Natural killer cell treated with Interleukin-12 subunit alpha and Interleukin-12 subunit beta and Interleukin-15 and Interleukin-18, amount 100 ng/mL, for 72 hours (primary cell): Measurements from ENCODE around the gene MED12L. TPM values are rescaled to one million over a fixed set of nuclear protein-coding genes. Genes with fewer than 3 reads are reported as not detected.

ENCODE experiments used
- ATAC-seq, 2 donors: fragments of 150-1000 bp; cut with Tn5 transposase in 1 of 2; sonication (Bioruptor Pico), chemical (Tn5 transposase) in 1 of 2; 2 replicates each; pipeline ENCODE4 v1.10.0; 2021
- DNase-seq: peaks from one replicate; pipeline ENCODE4 v3.0.0; 2022; ENCODE audit warnings: low spot score
- H3K27ac Mint-ChIP-seq, 2 donors: 1 replicate in 1 of 2; 2 replicates in 1 of 2; pipeline ENCODE4 v1.8.0; 2022; ENCODE audit warnings: mixed read lengths in 2 of 2, mild to moderate bottlenecking in 1 of 2, moderate library complexity in 1 of 2
- H3K27me3 Mint-ChIP-seq, 2 donors: 1 replicate in 1 of 2; 2 replicates in 1 of 2; pipeline ENCODE4 v1.8.0; 2022; ENCODE audit warnings: mixed read lengths in 2 of 2
- H3K36me3 Mint-ChIP-seq: one replicate; pipeline ENCODE4 v1.8.0; 2022; ENCODE audit warnings: mixed read lengths
- H3K4me1 Mint-ChIP-seq, 2 donors: 1 replicate in 1 of 2; 2 replicates in 1 of 2; pipeline ENCODE4 v1.8.0; 2022; ENCODE audit warnings: low read depth in 2 of 2, mixed read lengths in 2 of 2, mild to moderate bottlenecking in 1 of 2
- H3K4me3 Mint-ChIP-seq: one replicate; pipeline ENCODE4 v1.8.0; 2022; ENCODE audit warnings: mixed read lengths
- H3K9me3 Mint-ChIP-seq: 2 replicates; pipeline ENCODE4 v1.8.0; 2022; ENCODE audit warnings: mixed read lengths
- total RNA-seq, 2 donors: library from RNA; stranded (reverse); gene quantifications; one replicate each; pipeline ENCODE4 v1.2.3, GENCODE V29; 2022

The MED12L gene
- total RNA-seq, 2 donors from 2014 or later, result 1.7 to 2.8 TPM

GRCh38 chr3:151106311-151106710 lies 20.8 kb downstream of the MED12L start:
- DNase-seq, result no peak
- H3K4me3 Mint-ChIP-seq, result no peak overlapping the region
- no peaks in the 10 kb centered on the region for H3K4me1 Mint-ChIP-seq
- H3K9me3 Mint-ChIP-seq, result no peaks in the 10 kb centered on the region
- ATAC-seq, result no peak
- H3K27me3 Mint-ChIP-seq, result peaks cover 7 to 14% of the 10 kb centered on the region in 2 donors
- no peaks in the 10 kb centered on the region for H3K36me3 Mint-ChIP-seq
- no peak overlapping the region for H3K27ac Mint-ChIP-seq

DNA sequence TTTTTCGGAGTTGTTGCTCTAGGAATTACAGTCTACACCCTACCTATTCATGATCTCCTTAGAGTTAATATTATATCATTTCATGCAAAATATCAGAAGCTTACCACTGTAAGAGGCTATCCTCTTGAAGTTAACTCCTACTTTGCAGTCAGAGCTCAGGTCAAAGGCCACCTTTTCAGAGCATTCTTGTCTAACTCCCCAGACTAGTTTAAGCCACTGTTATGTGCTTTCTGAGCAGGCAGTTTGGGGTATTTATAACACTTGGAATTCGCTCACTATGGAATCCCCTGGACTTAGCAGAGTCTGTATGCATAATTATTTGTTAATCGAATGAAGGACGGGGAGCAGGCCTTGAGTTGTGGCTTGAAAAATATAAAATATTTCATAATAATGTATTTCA lies 21.7 kb downstream of the MED12L start:
- ATAC-seq, result no peak
- peaks cover 2 to 14% of the 10 kb centered on the region in 2 donors for H3K27me3 Mint-ChIP-seq

DNA sequence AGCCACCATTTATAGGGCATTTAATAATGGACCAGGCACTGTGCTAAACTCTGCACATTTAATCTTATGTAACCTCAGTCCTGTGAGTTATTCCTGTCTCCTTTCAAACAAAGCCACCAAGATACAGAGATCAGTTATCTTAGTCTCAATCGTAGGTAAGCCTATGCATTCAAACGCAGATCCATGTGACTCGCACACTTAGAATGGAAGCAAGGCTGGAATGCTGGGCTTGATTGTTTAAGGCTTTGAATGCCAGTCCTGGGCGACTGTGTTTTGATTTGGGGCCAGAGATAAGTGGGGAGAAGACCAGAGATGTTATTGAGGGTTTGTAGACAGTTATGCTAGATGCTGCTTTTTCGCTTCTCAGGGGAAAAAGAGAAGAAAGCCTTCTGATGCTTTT lies 22.2 kb downstream of the MED12L start:
- peaks cover 2 to 14% of the 10 kb centered on the region in 2 donors for H3K27me3 Mint-ChIP-seq
- H3K9me3 Mint-ChIP-seq, result no peaks in the 10 kb centered on the region
- no peak for ATAC-seq
- DNase-seq, result no peak
- no peak overlapping the region for H3K4me3 Mint-ChIP-seq
- no peak overlapping the region for H3K27ac Mint-ChIP-seq
- H3K4me1 Mint-ChIP-seq, result no peaks in the 10 kb centered on the region
- no peaks in the 10 kb centered on the region for H3K36me3 Mint-ChIP-seq

More for the DNA sequence above, 21.7 kb downstream of the MED12L start:
- no peaks in the 10 kb centered on the region for H3K36me3 Mint-ChIP-seq
- H3K27ac Mint-ChIP-seq, result no peak overlapping the region
- no peaks in the 10 kb centered on the region for H3K4me1 Mint-ChIP-seq
- H3K4me3 Mint-ChIP-seq, result no peak overlapping the region
- no peak for DNase-seq
- no peaks in the 10 kb centered on the region for H3K9me3 Mint-ChIP-seq

DNA sequence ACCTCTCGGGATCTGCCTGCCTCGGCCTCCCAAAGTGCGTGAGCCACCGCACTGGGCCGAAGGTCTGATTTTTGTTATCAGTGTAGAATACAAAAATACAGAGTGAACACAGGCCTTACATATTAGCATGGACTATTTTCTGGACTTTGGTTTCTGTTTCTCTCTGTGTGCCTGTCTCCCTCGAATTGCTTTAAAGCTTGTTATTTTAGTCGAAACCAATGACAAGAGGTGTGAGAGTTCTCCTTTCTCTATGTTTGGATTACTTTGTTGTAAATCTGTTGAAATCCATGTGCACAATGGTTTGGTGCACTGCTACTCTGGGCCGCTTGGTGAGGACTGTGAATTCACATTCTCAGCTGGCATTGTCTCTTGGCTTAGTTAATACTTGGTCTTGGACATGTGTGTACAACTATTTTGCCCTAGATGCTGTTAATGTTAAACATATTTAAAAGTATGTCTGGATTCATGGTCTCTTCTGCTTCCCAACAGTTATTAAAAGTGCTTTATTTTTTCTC lies 23.9 kb downstream of the MED12L start:
- no peak for DNase-seq

DNA sequence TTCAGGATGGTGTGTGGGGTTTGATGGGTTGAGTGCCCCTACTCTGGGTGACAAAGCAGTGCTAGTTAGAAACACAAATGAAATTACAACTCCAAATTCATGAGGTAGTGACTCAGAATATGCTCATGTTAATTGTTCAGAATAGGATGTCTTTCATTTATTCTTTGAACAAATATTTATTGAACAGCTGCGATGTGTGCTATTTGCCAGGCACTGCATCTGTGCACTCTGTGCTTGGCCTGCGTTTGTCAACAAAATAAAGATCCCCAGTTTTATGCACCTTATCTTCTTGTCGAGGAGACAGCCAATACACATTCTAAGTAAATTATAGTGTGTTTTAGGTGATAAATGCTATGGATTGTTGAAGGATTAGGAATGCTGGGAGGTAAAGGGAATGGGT lies 27.3 kb downstream of the MED12L start:
- no peaks in the 10 kb centered on the region for H3K36me3 Mint-ChIP-seq
- H3K4me3 Mint-ChIP-seq, result no peak overlapping the region
- H3K27me3 Mint-ChIP-seq, result peaks cover under 1 to 9% of the 10 kb centered on the region in 2 donors
- H3K9me3 Mint-ChIP-seq, result no peaks in the 10 kb centered on the region
- ATAC-seq (no peak), DNase-seq (no peak)
- H3K27ac Mint-ChIP-seq, result no peak overlapping the region
- peaks cover 4 to 6% of the 10 kb centered on the region in 2 donors for H3K4me1 Mint-ChIP-seq

More for the DNA sequence above, 23.9 kb downstream of the MED12L start:
- H3K4me3 Mint-ChIP-seq, result no peak overlapping the region
- peaks cover 2 to 14% of the 10 kb centered on the region in 2 donors for H3K27me3 Mint-ChIP-seq
- H3K9me3 Mint-ChIP-seq, result no peaks in the 10 kb centered on the region
- no peak overlapping the region for H3K27ac Mint-ChIP-seq
- H3K4me1 Mint-ChIP-seq, result peaks cover 4 to 6% of the 10 kb centered on the region in 2 donors
- no peak for ATAC-seq
- no peaks in the 10 kb centered on the region for H3K36me3 Mint-ChIP-seq

GRCh38 chr3:151113343-151113742 lies 27.9 kb downstream of the MED12L start:
- Mint-ChIP-seq H3K27ac (no peak overlapping the region), H3K36me3 (no peaks in the 10 kb centered on the region), H3K27me3 (peaks cover 0 to 3% of the 10 kb centered on the region in 2 donors), H3K4me3 (no peak overlapping the region), H3K4me1 (peaks cover 4 to 6% of the 10 kb centered on the region in 2 donors), H3K9me3 (no peaks in the 10 kb centered on the region)
- ATAC-seq (no peak), DNase-seq (no peak)

DNA sequence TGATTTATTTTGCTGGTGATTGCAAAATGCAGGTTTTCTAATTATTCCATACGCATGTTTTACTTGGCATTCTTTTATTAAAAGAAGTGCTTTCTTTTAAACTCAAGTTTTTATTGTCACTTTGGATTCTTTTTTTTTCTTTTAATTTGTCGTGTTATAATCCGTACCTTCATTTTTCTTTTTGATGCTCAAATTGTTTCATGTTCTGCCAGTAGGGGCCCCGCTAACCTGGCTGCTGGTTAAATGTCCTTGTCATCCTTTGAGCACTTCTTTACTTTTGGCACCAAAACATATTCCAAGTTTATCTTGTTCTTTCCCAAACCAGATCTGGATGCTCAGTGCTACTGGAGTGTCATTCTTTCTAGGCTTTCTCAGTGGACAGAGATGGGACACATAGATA lies 31.6 kb downstream of the MED12L start:
- peaks cover 4 to 6% of the 10 kb centered on the region in 2 donors for H3K4me1 Mint-ChIP-seq
- H3K36me3 Mint-ChIP-seq, result no peaks in the 10 kb centered on the region
- no peak overlapping the region for H3K4me3 Mint-ChIP-seq
- no peaks in the 10 kb centered on the region for H3K9me3 Mint-ChIP-seq
- DNase-seq, result no peak
- no peaks in the 10 kb centered on the region for H3K27me3 Mint-ChIP-seq
- ATAC-seq, result no peak
- no peak overlapping the region for H3K27ac Mint-ChIP-seq

DNA sequence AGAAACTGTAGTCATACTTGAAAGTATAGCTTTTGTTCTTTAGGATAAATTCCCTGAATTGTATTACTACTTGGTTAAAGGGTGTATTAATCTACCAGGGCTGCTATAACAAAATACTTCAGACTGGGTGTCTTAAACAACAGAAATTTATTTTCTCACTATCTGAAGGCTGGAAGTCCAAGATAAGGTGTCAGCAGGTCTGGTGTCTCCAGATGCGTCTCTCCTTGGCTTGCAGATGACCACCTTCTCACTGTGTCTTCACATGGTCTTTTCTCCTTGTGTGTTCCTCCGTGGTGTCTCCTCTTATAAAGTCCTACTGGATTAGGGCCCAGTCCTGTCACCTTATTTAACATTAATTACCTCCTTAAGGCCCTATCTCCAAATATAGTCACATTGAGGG lies 33.7 kb downstream of the MED12L start:
- Mint-ChIP-seq H3K36me3 (no peaks in the 10 kb centered on the region), H3K27me3 (no peaks in the 10 kb centered on the region), H3K4me1 (no peaks in the 10 kb centered on the region), H3K27ac (no peak overlapping the region), H3K4me3 (no peak overlapping the region), H3K9me3 (no peaks in the 10 kb centered on the region)
- DNase-seq, result no peak
- ATAC-seq, result no peak

- Mint-ChIP-seq H3K4me1 (no peaks in the 10 kb centered on the region), H3K4me3 (no peak overlapping the region), H3K36me3 (no peaks in the 10 kb centered on the region), H3K9me3 (no peaks in the 10 kb centered on the region), H3K27ac (no peak overlapping the region), H3K27me3 (no peaks in the 10 kb centered on the region)
- DNase-seq (no peak), ATAC-seq (no peak)
Measured at GRCh38 chr3:151120409-151120808, 34.9 kb downstream of the MED12L start.

DNA sequence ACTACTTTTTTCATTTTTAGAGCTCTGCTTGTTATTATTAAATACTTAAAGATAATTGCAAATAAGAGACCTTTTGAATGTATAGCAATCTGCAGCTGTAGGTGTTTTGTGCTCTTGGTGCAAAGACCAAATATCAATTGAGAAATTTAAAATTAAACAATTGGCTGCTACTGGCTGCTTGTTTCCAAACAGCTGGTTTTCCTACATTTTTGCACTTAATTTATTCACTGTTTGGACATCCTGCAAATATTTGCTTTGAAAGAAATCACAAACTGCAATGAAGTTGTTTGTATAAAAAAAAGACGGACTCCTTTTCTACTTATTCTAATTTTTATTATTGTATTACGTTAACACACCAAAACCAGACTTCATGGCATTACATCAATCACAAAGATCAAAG lies 35.6 kb downstream of the MED12L start:
- Mint-ChIP-seq H3K9me3 (no peaks in the 10 kb centered on the region), H3K4me3 (no peak overlapping the region), H3K4me1 (no peaks in the 10 kb centered on the region), H3K36me3 (no peaks in the 10 kb centered on the region), H3K27ac (no peak overlapping the region), H3K27me3 (no peaks in the 10 kb centered on the region)
- ATAC-seq, result no peak
- no peak for DNase-seq

DNA sequence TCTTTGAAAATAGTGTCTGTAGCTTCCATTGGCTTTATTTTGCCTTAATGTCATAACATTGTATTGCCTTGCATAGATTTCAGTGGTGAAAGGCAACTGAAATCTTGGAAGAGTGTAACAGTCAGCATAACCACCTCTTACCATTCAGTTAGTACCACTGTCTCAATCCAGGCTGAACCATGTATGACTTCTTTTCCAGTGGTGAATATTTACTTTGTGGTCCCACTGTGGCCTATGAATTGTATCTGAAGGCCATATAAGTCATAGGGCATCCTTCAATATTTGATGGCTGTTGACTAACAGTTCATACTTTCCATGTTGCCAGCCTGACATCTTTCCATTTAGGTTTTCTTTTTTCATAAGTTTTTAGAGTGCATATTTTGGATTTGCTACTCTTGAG lies 38.4 kb downstream of the MED12L start:
- Mint-ChIP-seq H3K27me3 (peaks cover 0 to 6% of the 10 kb centered on the region in 2 donors), H3K4me1 (no peaks in the 10 kb centered on the region), H3K36me3 (no peaks in the 10 kb centered on the region), H3K4me3 (no peak overlapping the region), H3K9me3 (no peaks in the 10 kb centered on the region), H3K27ac (no peak overlapping the region)
- DNase-seq, result no peak
- no peak for ATAC-seq

DNA sequence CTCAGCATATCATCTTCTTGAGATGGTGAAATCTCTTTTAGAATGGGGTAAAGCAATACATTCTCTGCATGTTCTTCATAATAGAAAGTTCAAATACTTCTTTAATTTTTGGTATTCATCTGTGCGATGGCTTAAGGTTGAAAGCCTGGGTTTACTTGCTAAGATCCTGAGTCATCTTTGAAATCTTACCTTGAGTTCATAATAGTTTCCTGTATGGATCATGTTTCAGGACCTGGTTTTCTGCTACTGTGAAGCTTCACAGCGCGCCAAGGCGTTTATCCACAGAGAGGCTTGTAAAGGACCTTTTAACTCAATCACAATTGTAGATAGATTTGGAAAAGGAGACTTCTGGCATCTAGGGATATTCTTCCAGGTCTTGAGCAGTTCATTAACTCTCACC lies 39.0 kb downstream of the MED12L start:
- Mint-ChIP-seq H3K4me1 (no peaks in the 10 kb centered on the region), H3K36me3 (no peaks in the 10 kb centered on the region), H3K9me3 (no peaks in the 10 kb centered on the region), H3K27ac (no peak overlapping the region), H3K4me3 (no peak overlapping the region), H3K27me3 (peaks cover 0 to 9% of the 10 kb centered on the region in 2 donors)
- ATAC-seq, result no peak
- no peak for DNase-seq

DNA sequence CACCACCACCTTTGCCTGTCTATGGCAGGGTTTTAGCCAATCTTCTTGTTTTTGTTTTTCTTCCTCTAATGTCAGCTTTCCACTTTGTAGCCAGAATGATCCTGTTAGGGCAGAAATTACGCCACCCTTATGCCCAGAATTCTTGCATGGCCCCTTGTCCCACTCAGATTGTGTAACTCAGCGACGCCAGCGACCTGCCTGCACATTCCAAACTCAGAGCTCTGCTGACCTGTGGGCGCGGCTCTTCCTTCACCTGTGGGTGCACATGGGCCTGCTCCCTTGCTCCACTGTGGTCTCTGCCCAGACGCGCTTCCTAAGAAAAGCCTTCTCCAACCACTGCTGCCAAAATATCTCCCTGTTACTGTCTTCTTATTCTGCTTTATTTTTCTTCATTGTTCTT lies 45.0 kb downstream of the MED12L start:
- no peaks in the 10 kb centered on the region for H3K36me3 Mint-ChIP-seq
- H3K27me3 Mint-ChIP-seq, result peaks cover 0 to 14% of the 10 kb centered on the region in 2 donors
- H3K4me3 Mint-ChIP-seq, result no peak overlapping the region
- DNase-seq (no peak), ATAC-seq (no peak)
- H3K4me1 Mint-ChIP-seq, result peaks cover 8 to 11% of the 10 kb centered on the region in 2 donors
- H3K27ac Mint-ChIP-seq, result no peak overlapping the region
- no peaks in the 10 kb centered on the region for H3K9me3 Mint-ChIP-seq

DNA sequence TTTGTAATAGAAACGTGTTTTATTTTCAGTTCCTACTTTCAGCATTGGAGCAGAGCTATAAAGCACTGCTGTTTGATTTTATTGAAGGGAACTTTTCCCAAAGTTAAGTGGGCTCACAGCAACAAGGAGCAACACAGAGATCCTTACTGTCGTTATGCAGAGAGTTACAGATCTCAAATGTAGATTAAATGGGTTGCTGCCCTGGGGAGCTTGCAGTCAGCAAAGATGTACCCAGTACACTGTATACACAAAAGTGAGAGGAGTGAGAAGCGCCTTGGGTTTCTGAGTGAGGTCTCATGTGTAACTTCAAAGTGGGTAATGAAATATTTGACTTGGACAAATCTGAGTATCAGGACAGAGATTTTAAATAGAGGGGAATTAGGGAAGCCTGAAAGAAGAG lies 47.7 kb downstream of the MED12L start:
- no peak overlapping the region for H3K27ac Mint-ChIP-seq
- no peak overlapping the region for H3K4me3 Mint-ChIP-seq
- ATAC-seq, result no peak

DNA sequence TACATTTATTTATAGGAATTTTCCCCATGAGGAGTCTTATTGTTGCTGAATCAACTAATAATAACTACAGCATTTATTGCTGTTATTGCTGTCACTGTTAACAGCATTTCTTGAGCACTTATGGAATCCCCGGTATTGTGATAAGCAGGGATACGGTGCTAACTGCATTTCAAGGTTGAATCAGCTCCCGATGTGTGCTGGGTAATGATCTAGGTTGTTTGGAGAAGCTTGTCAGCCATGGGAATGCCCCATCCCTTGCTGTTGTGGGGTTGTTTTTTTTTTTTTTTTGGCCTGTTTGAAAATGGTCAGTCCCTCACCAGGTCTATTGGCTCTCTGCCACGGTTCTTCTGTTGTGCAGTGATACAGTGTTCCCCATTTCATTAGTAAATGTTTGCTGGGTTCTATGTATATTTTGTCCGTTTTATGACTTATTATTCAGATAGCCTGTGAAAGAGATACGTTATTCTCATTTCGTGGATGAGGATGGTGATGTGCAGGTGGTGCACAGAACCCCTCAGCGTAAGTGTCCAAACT lies 48.5 kb downstream of the MED12L start:
- H3K27ac Mint-ChIP-seq, result no peak overlapping the region

More for the DNA sequence above, 47.7 kb downstream of the MED12L start:
- DNase-seq, result no peak
- no peaks in the 10 kb centered on the region for H3K36me3 Mint-ChIP-seq
- no peaks in the 10 kb centered on the region for H3K9me3 Mint-ChIP-seq
- peaks cover 0 to 14% of the 10 kb centered on the region in 2 donors for H3K27me3 Mint-ChIP-seq
- peaks cover 19 to 22% of the 10 kb centered on the region in 2 donors for H3K4me1 Mint-ChIP-seq

More for the DNA sequence above, 48.5 kb downstream of the MED12L start:
- Mint-ChIP-seq H3K4me3 (no peak overlapping the region), H3K36me3 (no peaks in the 10 kb centered on the region), H3K27me3 (peaks cover 0 to 6% of the 10 kb centered on the region in 2 donors), H3K9me3 (no peaks in the 10 kb centered on the region), H3K4me1 (peaks cover 19 to 22% of the 10 kb centered on the region in 2 donors)
- ATAC-seq (no peak), DNase-seq (no peak)
